GM13977 (cell line): ENCODE results near the gene HBG2.

Source experiments
- DNase-seq: peaks from one replicate; pipeline ENCODE4 v3.0.0; 2012; ENCODE audit warnings: low spot score
- in situ Hi-C: fragments of 300-500 bp; cut with MboI; formaldehyde crosslinking; loops from one replicate; pipeline ENCODE4 v1.12.0; 2022; ENCODE audit warnings: low sequenced_read_pairs, low pct_unique_long_range_greater_than_20kb, mixed read lengths, inconsistent platforms; ENCODE audit not compliant: unreplicated experiment
- TF ChIP-seq, protein P1 (sequence below): IDR thresholded peaks from 2 replicates; pipeline ENCODE4 v1.5.1; 2012; ENCODE audit warnings: mild to moderate bottlenecking, control low read depth; ENCODE audit not compliant: insufficient read depth; ENCODE audit errors: extremely low read depth, missing control alignments

Gene HBG2

DNA sequence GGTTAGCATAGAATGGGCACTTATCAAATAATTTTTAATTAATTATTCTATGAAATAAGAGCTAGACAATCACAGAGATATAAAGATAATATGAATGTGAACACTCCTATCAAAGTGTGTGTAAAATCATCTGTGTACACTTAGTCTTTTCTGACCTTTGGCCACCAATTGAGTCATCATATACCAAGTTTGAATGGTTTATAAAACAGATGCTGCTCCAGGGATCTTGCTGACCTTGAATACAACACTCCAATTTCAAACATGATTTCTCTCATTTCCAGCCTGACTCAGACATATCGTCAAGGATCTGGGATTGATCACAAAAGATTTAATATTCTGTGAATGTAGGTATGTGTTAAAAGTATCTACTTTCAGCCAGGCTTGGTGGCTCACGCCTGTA, 51.2 kb downstream of the HBG2 start:
- TF ChIP-seq, protein P1, sequence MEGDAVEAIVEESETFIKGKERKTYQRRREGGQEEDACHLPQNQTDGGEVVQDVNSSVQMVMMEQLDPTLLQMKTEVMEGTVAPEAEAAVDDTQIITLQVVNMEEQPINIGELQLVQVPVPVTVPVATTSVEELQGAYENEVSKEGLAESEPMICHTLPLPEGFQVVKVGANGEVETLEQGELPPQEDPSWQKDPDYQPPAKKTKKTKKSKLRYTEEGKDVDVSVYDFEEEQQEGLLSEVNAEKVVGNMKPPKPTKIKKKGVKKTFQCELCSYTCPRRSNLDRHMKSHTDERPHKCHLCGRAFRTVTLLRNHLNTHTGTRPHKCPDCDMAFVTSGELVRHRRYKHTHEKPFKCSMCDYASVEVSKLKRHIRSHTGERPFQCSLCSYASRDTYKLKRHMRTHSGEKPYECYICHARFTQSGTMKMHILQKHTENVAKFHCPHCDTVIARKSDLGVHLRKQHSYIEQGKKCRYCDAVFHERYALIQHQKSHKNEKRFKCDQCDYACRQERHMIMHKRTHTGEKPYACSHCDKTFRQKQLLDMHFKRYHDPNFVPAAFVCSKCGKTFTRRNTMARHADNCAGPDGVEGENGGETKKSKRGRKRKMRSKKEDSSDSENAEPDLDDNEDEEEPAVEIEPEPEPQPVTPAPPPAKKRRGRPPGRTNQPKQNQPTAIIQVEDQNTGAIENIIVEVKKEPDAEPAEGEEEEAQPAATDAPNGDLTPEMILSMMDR = no peak
- in situ Hi-C loops = loop anchor here (10.0 kb wide), 1 partner anchor 171 kb away; no protein-coding TSS in a partner anchor
- DNase-seq = no peak
